Stimulated activated CD4-positive, alpha-beta T cell treated with anti-CD3 and anti-CD28 coated beads, TNF-alpha, amount 100 ng/mL, for 48 hours (primary cell): ENCODE results near the gene GALNT18.

Experiments used
- DNase-seq, 3 donors: peaks; one replicate each; pipeline ENCODE4 v3.0.0-alpha.2; 2020; ENCODE audit warnings: low read depth in 3 of 3

The GALNT18 gene

DNA sequence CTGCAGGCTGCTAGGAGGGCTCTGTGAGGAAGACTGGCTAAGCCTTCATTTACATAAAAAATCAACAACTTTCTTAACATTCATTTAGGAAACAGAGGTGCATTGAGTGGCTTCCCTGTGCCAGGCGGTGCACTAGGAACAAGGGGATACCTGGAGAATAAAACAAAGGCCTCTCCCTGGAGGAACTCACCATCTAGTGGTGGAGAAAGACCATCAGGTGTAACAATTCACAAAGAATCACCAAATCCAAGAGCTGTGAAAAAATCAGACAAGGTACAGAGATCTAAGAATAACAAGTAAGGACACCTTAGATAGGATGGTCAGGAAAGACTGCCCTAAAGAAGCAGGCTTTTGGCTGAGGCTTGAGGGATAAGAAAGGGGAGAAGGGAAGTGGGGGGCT is 309.1 kb downstream of the GALNT18 start:
- no peak for DNase-seq

- no peak for DNase-seq
These were observed 310.6 kb downstream of the GALNT18 start for GRCh38 chr11:11311169-11311568.

DNA sequence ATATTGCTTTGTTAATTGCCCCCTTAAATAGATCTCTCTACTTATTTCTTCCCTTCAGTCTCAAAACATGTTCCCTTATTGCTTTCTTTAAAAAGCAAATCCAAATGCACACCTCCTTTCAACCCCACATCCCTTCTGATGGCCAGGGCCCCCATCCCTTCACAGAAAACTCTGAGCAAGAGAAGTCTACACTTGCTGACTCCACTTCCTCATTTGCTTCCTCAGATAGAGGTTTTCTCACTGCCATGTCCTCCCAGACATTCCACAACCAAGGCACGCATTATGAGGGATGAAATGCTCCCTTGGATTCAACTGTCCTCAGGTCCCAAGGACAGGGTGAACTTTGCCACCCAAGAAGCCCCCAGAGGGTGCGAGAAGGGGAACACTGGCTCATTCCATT is 311.9 kb downstream of the GALNT18 start:
- DNase-seq: no peak

GRCh38 chr11:11308249-11308648 is 313.6 kb downstream of the GALNT18 start:
- DNase-seq: no peak

DNA sequence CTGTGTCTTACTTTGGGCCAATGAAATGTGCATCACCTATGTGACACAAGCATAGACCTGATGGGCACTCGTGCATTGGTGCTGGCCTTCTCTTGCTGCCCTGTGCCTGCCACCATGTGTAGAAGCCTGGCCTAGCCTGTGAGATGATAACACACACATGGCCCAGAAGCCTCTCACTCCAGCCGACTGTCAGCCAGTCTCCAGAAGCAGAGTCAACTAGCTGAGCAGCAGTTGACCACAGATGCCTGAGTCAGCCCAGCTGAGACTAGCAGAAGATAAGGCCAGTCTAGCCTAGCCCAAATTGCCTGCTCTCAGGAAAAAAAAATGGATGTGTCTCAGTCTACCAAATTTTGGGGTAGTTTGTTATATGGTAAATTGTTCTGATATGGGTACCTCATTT is 314.9 kb downstream of the GALNT18 start:
- no peak for DNase-seq

DNA sequence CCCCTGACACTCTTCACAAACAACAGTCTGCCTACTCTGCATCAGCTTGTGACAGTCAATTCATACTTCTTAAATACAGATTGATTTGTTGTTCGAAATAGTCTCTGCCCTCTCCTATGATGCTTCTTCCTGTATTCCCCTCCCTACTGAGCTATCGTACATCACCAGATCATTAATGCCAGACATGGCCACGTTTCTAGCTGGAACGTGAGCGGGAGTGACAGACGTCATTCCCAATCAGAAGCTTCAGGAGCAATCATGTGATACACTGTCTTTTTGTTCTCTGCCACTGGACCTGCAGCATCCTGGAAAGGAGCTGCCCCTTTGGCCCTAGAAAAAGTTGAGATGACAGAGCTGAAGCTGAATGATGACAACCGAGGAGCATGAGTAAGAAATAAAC is 317.3 kb downstream of the GALNT18 start:
- DNase-seq: no peak

GRCh38 chr11:11302565-11302964 is 319.2 kb downstream of the GALNT18 start:
- no peak for DNase-seq

DNA sequence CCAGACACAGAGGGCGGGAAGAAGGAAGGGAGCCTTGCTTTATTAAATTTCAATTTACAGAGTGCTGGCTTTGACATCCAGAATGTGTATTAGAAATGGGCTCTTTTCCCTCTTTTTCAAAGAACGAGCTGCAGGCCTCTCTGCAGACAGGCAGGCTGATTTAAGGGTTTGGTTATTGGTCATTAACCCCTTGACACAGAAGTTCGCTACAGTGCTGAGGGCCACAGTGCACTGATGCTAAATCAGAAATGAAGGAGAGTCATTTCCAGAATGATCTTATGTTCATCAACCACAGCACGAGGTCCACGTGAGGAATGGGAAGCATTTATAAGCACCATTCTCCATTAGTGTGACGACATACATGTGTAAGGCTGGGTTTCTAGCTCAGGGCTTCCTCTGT is 320.6 kb downstream of the GALNT18 start:
- no peak for DNase-seq

DNA sequence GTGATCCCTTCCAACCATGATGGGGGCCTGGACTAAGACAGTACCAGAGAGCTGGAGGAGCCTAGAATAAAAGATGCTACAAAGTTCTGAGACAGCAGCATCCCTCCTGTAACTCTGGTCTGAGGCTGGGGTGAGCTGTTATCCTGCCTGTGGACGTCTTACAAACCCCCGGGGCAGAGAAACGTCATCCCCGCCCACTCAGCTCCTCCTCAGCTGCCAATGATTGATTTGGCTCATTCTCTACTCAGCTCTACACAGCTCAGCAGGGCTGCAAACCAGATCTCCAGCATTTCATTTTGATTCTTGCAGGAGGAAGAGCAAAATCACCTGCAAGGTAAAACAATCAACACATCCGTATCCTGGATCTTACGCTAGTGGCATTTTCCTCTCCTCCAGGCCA is 324.2 kb downstream of the GALNT18 start:
- no peak for DNase-seq

DNA sequence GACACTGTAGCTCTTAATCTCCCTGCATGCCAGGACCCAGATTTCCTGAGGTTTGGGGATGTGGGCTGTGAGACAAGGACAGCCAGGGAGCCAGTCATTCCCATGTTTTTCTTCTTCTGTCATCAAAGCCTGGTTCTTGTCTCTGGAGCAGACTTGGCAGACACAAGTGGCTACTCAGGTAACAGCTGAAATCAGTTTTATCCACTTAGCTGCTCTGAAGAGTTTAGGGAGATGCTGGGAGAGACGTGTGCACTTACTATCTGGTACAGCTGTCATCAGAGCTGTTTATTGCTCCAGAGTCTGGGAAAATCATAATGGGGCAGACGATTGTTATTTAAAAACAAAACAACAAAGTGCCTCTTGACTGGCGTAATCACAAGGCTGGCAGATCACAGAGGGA is 325.4 kb downstream of the GALNT18 start:
- no peak for DNase-seq

DNA sequence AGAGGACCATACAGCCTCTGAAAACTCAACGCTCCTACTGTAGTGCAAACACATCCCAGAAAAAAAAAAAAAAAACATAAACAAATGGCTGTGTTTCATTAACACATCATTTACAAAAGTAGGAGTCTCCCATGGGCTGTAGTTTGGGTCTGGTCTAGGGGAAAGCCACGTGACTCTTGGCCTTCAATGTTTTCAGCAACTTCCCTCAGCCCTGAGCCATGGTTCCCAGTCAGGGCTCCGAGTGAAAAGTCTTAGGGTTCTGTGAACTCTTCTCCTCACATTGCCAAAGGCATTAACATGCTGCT is 327.3 kb downstream of the GALNT18 start:
- no peak for DNase-seq

DNA sequence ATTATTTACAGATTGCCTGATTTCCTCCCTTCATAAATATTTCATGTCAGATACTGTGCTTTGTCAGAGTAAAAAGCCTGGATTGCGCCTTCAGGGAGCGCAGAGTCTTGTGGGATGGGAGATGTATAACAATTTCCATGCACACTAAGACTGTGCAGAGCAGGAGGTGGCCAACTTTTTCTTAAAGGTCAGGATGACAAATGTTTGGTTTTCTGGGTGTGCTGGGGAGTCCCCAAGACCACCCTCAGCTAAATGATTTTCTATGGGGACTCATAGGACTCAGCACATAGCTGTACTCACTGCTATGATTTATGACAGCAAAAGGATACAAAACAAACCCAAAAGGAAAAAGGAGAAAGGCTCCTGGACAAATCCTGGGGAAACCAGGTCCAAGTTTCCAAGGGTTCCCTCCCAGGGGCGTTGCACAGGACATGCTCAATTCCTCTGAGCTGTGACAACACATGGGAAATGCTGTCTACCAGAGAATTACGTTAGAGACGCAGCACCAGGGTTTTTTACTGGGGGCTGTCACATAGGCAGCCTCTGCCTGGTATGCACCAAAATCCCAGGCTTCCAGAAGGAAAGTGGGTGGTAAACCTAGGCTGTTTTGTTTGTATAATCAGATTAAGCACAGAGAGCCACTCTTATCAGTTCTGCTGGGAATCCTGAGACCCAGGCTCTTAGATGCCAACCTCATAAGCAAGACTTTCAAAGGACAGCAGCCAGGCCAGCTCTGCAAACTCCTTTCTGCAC is 327.8 kb downstream of the GALNT18 start:
- no peak for DNase-seq

GRCh38 chr11:11292839-11293238 is 329.0 kb downstream of the GALNT18 start:
- DNase-seq: no peak

- DNase-seq: no peak
These were observed 330.5 kb downstream of the GALNT18 start for GRCh38 chr11:11291041-11292015.

- DNase-seq: no peak
These were observed 331.5 kb downstream of the GALNT18 start for GRCh38 chr11:11290354-11290753.

DNA sequence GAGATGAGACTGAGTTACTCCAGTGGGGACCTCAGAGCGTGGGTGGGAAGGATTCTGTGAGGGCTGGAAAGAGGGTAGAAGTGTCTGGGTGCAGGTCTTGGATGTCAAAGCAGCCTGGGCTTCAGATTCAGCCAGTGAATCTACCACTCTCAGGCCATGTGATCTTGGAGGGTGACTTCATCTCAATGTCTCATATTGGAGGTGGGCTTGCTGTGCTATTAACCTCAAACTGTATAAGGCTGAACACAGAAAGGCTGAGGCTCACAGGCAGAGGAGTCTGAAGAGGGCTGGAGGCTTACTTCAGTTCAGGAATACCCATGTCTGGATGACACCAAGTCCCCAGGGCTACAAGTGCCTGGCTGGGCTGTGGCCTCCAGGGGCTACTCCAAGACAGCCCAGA is 332.1 kb downstream of the GALNT18 start:
- no peak for DNase-seq

- no peak for DNase-seq
These were observed 332.7 kb downstream of the GALNT18 start for GRCh38 chr11:11288972-11289616.

GRCh38 chr11:11284481-11284880 is 337.3 kb downstream of the GALNT18 start:
- no peak for DNase-seq

GRCh38 chr11:11281626-11282025 is 340.2 kb downstream of the GALNT18 start:
- no peak for DNase-seq

DNA sequence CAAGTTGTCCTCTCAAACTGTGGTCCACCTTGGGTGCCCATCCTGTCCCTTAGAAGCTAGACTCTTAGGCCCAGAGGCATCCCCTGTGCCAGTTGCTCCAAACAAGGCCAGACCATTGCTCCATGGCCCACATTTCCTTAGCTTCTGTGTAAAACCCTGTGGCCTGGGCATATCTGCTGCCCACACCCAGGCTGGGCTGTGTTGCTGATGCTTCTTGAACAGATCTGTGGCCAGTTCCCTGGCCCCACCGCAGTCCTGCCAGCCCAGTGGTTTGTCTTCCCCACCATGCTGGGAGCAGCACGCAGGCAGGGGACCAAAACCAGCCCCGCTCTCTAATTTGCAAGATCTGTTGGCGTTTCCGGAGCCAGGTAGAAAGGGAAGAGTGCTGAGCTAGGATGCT is 341.0 kb downstream of the GALNT18 start:
- DNase-seq: no peak

- no peak for DNase-seq
These were observed 341.7 kb downstream of the GALNT18 start for GRCh38 chr11:11279956-11280689.

- DNase-seq: no peak
These were observed 349.6 kb downstream of the GALNT18 start for GRCh38 chr11:11272254-11272653.
